ENCODE results near the gene SPEM1. TPM values are rescaled to one million over a fixed set of nuclear protein-coding genes. Genes with fewer than 3 reads are reported as not detected.

SPEM1 gene
- total RNA-seq, 4 donors from 2014 or later, result not detected

DNA sequence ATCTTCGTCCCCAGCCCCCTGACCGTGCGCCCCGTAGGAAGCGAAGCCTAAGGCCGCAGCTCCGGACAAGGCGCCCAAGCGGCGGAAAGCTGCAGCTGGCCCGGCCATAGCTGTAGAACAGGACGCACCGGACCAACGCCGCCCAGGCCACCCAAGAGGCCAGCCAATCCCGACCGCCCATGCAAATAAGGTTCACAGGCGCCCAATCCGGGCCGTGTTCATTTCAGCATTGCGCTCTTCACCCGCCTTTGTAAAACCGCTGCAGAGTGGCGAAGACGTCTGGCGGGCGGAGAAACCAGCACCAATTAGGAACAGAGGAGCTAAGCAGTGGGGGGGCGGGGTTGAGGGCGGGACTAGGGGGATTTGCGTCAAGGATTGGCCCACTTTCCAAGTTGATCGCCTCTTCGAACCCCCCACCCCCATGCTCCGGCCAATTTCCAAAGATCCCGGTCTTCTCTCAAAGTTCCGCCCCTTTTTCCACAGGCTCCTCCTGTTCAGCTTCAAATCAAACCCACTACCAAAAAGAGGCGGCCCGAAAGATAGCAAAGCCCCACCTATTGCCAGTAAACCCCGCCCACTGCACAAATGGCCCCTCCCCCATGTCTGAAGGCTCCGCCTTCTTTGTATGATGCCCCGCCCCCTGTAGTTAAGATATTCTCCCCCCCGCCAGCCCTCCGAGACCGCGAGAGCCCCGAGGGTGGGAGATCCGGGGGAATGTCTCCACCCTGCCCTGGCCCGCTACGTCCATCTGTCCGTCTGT lies 16.0 kb upstream of the SPEM1 start, which contains the start of gene TMEM256:
Gene TMEM256 (minus strand): TSS at position 121 of the 760 bp plus-strand sequence. CDS start 13 bp downstream, at position 108.
- WGBS, 2 donors, result 0% methylated on average over 35 to 48 of the region's 49 CpGs
- TF ChIP-seq, protein P1, sequence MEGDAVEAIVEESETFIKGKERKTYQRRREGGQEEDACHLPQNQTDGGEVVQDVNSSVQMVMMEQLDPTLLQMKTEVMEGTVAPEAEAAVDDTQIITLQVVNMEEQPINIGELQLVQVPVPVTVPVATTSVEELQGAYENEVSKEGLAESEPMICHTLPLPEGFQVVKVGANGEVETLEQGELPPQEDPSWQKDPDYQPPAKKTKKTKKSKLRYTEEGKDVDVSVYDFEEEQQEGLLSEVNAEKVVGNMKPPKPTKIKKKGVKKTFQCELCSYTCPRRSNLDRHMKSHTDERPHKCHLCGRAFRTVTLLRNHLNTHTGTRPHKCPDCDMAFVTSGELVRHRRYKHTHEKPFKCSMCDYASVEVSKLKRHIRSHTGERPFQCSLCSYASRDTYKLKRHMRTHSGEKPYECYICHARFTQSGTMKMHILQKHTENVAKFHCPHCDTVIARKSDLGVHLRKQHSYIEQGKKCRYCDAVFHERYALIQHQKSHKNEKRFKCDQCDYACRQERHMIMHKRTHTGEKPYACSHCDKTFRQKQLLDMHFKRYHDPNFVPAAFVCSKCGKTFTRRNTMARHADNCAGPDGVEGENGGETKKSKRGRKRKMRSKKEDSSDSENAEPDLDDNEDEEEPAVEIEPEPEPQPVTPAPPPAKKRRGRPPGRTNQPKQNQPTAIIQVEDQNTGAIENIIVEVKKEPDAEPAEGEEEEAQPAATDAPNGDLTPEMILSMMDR (IDR thresholded peaks at IDR 0.05), result no peak
- peak in 1 of 2 donors; percentile 60 for TF ChIP-seq POLR2A (IDR thresholded peaks at IDR 0.05)
- H3K4me3 ChIP-seq (ENCODE audit: low read depth, poor library complexity, severe bottlenecking), result peak within 1 kb of the TSS; percentile 44
- DNase-seq (ENCODE audit: low spot score in 2 of 2), result peak; percentile 99 to 100
- intact Hi-C loops (cut with DNase I; ENCODE audit: low total_unique reads), result loop anchor here (2.0 kb wide), 1 partner anchor 75 kb away; the partner anchor contains the start of gene NEURL4

DNA sequence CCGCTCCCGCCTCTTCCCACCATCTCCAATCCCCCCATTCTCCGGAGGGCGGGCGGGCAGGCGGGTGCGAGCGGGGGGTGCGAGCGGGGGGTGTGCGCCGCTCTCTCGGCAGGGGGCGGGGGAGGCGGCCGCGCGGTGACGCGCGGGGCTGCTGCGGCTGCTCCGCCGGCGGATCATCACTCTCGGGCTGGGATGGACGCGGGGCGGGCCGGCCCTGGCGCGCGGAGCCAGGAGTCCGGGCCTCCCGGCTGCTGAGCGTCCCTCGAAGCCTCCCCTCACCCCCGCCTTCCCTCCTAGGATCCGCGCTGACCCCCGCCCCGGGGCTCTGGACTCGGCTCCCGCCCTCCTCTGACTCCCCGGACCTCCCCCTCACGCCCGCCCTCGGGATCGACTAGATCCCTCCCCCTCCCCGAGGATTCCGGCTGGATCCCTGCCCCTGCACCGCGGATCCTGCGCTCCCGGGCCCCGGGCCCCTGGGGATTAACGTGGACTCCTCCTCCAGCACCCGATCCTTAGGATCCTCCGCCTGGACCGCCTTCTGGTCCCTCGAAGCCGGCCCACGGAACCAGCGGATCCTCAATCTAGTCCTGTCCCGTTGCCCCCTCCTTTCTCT lies 15.3 kb upstream of the SPEM1 start:
- no peak for TF ChIP-seq POLR2A (IDR thresholded peaks at IDR 0.05)
- TF ChIP-seq, protein P1 (IDR thresholded peaks at IDR 0.05), result no peak
- H3K4me3 ChIP-seq (ENCODE audit: low read depth, poor library complexity, severe bottlenecking), result peak overlapping the region; percentile 41
- peak; percentile 56 to 95 for DNase-seq (ENCODE audit: low spot score in 2 of 2)
- intact Hi-C loops (cut with DNase I; ENCODE audit: low total_unique reads), result no loop called here
- WGBS, 2 donors, result 2 to 4% methylated on average over 16 to 27 of the region's 65 CpGs

DNA sequence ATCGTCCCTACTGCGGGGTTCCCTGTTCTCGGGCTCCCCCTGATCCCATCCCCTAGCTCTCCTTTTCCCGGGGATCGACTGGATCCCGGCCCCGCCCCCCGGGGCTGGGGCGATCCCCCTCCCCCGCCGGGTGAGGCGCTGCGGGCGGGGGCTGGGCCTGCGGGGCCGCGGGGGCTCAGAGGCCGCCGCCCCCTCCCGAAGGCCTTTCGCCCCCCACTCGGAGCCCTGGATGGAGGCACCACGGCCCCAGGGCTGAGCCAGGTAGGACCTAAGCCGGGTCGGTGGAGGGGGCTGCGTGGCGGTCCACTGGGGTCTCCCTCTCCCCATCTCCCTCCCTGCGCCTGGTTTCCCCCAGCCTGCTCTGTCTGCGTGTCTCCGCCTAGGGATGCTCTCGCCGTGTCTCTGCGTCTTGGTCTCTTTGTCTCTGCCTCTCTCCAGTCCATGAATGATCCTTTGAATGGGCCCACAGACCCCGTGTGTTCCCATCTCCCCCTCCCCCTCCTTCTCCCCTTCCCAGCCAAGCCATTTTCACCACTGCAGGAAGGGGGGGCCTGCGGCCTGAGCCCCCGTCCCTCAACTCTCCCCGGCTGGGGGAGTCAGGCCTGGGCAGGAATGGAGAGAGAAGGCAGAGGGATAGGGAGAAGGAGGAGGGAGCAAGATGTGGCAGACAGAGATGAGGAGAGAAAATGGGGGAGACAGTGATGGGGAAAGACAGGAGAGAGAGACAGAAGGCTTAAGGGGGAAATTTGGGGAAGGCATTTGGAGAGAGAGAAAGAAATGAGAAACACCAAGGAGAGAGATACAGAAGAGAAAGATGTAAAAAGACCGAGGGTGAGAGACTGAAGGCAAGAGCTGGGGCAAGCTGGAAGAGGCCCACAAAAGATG lies 14.5 kb upstream of the SPEM1 start:
- TF ChIP-seq, protein P1 (IDR thresholded peaks at IDR 0.05), result no peak
- TF ChIP-seq POLR2A (IDR thresholded peaks at IDR 0.05), result no peak
- intact Hi-C loops (cut with DNase I; ENCODE audit: low total_unique reads), result no loop called here
- WGBS, 2 donors, result 14 to 22% methylated on average over 19 to 38 of the region's 38 CpGs
- peak overlapping the region; percentile 41 for H3K4me3 ChIP-seq (ENCODE audit: low read depth, poor library complexity, severe bottlenecking)
- DNase-seq (ENCODE audit: low spot score in 2 of 2), result no peak

DNA sequence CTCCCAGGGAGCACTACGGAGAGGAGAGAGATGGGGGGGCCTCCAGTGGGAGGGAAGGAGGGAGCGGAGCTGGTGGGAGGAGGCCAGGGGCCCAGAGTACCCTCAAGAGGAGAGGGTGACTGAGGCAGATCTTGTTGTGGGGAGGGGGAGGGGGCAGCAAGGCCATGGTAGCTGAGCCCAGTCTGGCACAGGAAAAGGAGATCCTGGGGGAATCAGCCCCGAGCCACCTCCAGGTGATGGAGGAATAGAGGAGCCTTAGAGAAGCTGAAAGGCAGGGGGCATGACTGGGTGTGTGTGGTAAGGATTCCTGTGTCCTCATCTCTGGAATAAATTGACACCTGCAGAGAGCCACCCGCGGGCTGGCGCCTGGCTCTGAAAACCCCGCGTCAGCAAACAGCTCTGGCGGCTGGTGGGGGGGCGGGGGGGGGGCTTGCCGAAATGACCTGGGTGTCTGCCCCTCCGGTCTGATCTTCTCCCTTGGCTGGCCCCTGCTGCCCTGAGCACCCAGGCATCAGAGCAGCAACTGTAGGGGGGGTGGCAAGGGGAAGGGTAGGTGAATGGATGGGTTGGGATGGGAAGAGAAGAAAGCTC lies 13.8 kb upstream of the SPEM1 start:
- no peak overlapping the region for H3K4me3 ChIP-seq (ENCODE audit: low read depth, poor library complexity, severe bottlenecking)
- 60 to 62% methylated on average over 12 of the region's 12 CpGs for WGBS, 2 donors
- TF ChIP-seq POLR2A (IDR thresholded peaks at IDR 0.05), result no peak
- TF ChIP-seq, protein P1 (IDR thresholded peaks at IDR 0.05), result no peak
- DNase-seq (ENCODE audit: low spot score in 2 of 2), result no peak
- intact Hi-C loops (cut with DNase I; ENCODE audit: low total_unique reads), result no loop called here

DNA sequence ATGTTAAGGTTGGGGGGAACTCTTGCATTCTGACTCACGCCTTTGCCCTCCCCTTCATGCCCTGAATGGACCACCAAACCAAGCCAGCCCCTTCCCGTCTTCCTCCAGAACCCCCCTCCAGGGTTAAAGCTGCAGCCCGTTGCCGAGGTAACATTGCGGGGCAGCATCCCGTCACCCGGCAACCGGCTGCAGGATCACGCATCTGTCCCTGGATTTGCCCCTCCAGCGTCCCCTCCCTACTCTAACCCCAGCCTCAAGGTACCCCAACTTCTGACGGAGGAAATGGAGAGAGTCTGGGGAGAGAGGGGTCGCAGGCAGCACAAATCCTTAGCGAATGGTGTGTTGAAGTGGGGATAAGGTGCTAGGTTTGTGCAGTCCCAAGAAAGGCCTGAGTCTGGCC lies 13.0 kb upstream of the SPEM1 start:
- intact Hi-C loops (cut with DNase I; ENCODE audit: low total_unique reads), result no loop called here
- TF ChIP-seq, protein P1 (IDR thresholded peaks at IDR 0.05), result no peak
- TF ChIP-seq POLR2A (IDR thresholded peaks at IDR 0.05), result no peak
- 91 to 93% methylated on average over 13 of the region's 13 CpGs for WGBS, 2 donors
- H3K4me3 ChIP-seq (ENCODE audit: low read depth, poor library complexity, severe bottlenecking), result no peak overlapping the region
- DNase-seq (ENCODE audit: low spot score in 2 of 2), result no peak
